ENCODE results near the gene USP38.
"Not testable (repeated sequence)": the region's sequence is repeated elsewhere in the genome, so short reads cannot be mapped to it uniquely, and the experiment has no call there.

Gene USP38, protein sequence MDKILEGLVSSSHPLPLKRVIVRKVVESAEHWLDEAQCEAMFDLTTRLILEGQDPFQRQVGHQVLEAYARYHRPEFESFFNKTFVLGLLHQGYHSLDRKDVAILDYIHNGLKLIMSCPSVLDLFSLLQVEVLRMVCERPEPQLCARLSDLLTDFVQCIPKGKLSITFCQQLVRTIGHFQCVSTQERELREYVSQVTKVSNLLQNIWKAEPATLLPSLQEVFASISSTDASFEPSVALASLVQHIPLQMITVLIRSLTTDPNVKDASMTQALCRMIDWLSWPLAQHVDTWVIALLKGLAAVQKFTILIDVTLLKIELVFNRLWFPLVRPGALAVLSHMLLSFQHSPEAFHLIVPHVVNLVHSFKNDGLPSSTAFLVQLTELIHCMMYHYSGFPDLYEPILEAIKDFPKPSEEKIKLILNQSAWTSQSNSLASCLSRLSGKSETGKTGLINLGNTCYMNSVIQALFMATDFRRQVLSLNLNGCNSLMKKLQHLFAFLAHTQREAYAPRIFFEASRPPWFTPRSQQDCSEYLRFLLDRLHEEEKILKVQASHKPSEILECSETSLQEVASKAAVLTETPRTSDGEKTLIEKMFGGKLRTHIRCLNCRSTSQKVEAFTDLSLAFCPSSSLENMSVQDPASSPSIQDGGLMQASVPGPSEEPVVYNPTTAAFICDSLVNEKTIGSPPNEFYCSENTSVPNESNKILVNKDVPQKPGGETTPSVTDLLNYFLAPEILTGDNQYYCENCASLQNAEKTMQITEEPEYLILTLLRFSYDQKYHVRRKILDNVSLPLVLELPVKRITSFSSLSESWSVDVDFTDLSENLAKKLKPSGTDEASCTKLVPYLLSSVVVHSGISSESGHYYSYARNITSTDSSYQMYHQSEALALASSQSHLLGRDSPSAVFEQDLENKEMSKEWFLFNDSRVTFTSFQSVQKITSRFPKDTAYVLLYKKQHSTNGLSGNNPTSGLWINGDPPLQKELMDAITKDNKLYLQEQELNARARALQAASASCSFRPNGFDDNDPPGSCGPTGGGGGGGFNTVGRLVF

DNA sequence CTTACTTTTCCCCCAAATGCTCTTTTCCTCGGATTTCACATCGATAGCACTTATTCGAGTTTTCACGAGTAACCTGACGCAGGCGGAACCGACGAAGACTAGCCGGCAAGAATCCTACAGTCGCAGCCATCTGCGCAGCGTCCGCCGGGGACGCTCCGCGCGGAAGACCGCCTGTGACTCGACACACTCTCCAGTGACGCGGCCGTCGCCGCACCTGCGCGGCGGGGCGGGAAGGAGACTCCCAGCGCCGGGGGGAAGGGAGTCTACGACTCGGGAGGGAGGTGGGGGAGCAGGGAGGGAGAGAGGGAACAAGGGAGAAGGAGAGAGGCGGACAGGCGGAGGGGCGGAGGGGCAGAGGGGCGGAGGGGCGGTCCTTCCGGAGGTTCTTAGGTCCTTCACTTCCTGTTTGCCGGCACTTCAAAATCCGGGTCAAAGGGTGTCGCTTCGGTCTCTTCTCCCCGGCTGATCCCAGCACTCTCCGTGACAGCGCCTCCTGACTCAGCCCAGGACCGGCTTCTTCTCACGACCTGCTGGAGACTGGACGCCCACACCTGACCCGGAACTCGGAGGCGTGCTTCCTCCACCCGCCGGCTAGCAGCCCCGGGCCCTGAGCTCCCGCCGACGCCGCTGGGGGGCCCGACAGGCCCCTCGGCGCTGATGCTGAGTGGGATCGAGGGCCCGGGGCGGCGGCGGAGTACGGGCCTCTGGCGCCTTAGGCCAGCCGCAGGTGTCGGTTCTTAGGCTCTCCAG is at the start of gene USP38:
Gene USP38 (plus strand): TSS at position 415 of the 750 bp plus-strand sequence. CDS start 534 bp downstream, outside the sequence.
- peak; percentile 89 for DNase-seq

DNA sequence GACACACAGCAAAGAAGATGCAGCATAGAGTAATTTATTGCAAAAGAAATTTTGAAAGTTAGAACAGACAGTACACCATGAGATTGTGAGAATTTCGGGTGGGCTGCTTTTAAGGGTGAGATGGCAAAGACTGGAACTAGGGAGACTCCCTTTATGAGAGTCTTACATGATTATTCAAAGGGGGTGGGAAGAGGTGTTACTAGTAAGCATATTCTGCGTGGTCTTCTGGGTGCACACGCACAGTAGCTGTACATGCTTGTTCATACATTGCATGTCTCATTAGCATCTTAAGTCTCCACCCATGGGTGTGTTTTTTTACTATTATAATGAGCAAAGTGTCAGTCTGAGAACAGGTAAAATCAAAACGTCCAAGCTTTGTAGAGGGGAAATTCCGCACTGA is 49.4 kb upstream of the USP38 start:
- no peak for DNase-seq

DNA sequence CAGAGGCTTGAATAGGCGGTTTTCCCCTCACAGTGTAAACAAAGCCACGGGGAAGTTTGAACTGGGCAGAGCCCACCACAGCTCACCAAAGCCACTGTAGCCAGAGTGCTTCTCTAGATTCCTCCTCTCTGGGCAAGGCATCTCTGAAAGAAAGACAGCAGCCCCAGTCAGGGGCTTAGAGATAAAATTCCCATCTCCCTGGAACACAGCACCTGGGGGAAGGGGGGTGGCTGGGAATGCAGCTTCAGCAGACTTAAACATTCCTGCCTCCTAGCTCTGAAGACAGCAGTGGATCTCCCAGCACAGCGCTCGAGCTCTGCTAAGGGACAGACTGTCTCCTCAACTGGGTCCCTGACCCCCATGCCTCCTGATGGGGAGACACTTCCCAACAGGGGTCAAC is 44.0 kb upstream of the USP38 start:
- DNase-seq: no peak

DNA sequence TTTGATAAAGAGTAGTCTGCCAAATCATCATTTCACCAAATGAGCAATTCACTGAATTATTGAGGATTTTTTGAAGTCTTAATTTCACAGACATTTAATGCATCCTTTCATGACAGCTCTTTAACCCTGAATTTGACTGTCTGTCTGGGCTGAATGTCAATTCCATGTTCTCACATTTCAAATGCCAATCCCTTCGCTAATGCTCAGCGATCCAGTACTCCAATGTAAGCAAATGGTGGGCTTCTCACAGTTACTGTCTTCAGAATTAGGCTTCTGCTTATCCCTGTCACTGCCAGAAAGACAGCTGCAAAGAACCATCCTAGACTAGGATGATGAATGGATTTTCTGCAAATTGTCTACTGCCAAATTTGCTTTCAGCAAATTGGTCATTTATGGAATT is 36.2 kb upstream of the USP38 start:
- no peak for DNase-seq

DNA sequence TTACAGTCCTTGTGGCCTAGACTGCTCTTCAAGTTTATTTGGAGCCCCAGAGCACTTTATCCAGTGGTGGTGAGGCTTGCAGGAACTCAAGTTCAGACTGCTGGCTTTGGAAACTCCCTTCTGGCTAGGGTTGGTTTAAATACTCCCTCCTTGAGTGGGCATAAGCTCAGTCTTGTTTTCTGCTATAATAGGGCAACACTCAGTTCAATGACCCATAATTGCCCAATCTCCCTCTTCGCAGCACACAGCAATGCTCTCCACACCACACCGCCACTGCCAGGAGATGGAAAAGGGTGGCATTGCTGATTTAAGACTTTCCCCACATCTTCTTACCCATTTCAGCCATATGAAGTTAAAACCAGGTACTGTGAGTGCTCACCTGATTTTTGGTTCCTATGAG is 27.9 kb upstream of the USP38 start:
- no peak for DNase-seq

DNA sequence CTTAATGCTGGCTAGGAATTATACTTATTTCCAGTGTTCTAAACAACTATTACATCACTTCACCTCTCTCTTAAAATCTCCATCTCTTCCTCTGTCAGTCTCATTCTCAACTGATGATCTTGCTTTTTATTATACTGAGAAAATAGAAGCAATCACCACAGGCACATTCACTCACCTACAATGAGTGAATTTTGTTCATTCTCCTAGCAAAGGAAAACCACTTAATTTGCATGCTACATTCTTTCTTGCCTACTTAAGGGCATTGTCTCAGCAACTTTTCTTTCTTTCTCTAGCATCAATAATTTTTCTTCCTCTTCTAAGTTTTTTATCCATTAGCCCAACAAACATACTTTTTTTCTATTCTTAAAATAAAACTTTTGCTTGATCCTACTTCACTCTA is 21.1 kb upstream of the USP38 start:
- no peak for DNase-seq

DNA sequence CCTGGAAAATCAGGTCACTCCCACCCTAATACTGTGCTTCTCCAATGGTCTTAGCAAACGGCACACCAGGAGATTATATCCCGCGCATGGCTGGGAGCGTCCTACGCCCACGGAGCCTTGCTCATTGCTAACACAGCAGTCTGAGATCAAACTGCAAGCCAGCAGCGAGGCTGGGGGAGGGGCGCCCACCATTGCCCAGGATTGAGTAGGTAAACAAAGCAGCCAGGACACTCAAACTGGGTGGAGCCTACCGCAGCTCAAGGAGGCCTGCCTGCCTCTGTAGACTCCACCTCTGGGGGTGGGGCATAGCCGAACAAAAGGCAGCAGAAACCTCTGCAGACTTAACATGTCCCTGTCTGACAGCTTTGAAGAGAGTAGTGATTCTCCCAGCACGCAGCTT is 18.0 kb upstream of the USP38 start:
- not testable (repeated sequence) for DNase-seq

DNA sequence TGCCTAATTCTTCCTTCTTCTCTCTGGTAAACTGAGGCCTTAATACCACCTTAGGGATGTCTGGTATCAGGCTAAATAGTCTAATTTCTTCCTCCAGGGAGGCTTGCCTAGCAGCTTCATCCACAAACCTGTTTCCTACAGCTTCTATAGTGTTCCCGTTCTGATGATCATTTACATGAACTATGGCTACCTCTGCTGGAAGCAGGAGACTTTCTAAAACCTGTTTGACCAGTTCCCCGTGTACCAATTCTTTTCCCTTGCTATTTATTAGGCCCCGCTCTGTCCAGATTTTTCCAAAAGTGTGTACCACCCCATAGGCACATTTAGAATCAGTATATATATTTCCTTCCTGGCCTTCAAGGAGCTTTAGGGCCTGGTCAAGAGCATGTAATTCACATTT is 5.8 kb upstream of the USP38 start:
- peak; percentile 43 for DNase-seq

DNA sequence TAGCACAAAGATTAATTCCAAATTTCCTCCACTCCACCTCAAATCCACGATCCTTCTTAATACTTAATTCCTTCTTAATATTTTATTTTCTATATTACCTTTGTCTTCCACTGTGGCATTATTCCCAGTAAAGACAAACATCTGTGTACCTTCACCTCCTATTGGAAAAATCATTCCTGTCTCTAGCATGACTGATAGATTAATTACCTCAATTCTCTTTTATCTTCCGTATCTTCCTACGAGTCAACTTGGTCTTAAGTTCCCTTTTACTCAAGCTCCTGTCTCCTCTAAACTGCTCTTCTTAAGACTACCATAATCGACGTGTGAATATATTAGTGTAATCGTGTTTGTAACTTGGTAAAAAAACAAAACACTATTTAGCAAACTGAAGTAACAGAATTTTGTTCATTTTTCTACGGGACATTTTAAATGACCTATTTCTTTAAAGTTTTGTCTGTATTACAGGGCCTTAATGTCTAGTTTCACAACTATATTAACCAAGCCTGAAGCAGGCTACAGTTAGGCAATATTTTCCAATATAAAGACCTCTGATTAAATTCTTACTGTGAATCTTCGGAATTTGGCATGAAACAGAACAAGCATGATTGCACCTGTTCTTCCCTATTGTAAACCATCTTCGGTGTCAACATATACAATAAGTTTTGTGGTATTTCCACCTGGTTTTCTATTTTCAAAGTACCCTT is 1.1 kb upstream of the USP38 start:
- no peak for DNase-seq

DNA sequence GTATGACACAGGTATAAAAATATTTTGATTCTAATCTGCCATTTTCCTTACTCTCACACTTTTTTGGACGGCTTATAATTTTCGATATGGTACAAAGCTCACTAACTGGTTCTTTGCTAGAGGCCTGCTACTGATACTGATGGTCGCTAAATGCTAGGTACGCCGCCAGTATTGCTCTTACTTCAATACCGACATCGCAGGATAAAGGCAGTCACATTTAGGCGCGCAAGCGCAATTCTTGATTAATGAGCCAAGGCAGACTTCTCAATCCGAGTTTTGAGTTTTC is 557 bp upstream of the USP38 start:
- peak; percentile 27 for DNase-seq

DNA sequence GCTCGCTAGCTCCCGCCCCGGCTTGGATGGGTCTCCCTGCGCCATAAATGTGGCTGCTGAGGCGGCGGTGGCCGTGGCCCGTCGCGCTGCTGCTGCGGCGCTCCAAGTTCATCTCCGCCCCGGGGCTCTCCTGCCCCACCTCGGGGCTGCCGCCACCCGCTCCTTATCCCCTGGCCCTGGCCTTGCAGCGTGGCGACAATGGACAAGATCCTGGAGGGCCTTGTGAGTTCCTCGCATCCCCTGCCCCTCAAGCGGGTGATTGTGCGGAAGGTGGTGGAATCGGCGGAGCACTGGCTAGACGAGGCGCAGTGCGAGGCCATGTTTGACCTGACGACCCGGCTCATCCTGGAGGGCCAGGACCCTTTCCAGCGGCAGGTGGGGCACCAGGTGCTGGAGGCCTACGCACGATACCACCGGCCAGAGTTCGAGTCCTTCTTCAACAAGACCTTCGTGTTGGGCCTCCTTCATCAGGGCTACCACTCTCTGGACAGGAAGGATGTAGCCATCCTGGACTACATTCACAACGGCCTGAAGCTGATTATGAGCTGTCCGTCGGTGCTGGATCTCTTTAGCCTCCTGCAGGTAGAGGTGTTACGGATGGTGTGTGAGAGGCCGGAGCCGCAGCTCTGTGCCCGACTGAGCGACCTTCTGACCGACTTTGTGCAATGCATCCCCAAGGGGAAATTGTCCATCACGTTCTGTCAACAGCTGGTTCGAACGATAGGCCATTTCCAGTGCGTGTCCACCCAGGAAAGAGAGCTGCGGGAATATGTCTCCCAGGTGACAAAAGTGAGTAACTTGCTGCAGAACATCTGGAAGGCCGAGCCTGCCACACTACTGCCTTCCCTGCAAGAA is 763 bp downstream of the USP38 start:
- no peak for DNase-seq

DNA sequence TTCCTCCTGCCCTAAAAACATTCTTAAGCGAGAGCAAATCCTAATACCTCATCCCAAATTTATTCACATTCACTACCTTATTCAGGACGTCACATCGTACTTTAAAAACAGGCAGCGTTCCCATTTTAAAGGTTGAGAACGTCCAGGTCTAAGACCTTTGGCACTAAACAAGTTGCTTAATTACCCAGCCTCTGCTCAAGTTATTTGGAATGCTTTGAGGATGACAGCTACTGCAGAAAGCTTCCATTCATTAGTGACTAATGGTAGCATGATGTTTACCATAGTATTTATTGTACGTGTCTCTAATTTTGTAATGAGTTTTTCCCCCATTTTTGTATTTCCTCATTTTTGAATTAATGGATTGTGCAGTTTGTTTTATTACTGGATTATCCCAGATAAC is 1.5 kb downstream of the USP38 start:
- no peak for DNase-seq

DNA sequence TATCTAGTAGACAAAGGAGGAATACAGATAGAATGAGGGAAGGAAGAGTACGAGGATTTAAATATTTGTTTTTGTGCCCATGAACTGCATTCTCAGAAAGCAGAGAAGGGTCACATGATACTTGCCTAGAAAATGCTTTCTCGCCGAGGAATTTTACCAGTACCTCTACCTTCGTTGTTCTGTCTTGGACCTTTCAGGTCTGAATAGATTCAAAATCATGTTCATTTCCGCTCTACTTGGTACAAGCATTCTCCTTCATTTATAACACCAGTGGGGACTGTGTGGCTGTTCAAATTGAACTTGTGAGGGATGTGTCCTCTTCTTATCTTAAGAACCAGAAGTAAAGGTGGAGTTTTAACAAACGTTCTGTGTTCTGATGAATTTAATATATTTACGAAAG is 1.9 kb downstream of the USP38 start:
- no peak for DNase-seq

DNA sequence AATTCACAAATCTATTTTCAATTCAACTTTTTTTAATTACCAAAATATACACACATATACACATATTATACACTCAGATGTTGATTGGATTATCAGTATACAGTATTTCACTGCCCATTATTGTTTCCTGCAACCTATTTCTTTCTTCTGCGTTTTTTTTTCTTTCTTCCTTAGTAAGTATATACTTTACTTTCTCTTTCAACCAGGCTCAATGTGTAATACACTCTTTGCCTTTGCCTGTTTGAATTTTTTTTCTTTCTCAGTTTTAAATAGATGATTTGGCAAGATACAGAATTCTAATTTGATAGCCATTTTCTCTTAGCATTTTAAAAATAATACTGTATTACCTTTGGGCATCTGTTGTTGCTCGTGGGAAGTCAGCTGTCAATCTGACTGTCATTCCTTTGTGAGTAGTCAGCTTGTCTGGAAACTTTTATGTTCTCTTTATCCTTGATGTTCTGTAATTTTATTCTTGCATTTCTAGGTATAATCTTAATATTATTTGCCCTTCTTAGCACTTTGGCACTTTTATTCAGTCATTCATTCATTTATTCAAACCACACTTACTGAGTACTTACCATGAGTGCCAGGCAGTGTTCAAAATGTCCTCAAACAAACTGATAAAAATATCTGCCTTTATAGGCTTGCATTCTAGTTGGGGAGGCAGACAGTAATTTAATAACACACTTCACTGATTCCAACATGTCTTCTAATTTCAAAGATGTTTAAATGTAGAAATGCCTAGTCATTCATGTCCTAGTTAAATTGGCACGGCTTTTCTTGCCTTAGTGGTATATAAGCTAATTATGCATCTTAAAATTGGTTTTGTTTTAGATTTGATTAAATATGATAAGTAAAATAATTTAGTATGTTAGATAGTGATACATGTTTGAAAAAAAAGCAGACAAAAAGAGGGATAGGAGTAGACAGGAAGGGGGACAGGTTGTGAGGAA is 3.7 kb downstream of the USP38 start:
- DNase-seq: no peak

DNA sequence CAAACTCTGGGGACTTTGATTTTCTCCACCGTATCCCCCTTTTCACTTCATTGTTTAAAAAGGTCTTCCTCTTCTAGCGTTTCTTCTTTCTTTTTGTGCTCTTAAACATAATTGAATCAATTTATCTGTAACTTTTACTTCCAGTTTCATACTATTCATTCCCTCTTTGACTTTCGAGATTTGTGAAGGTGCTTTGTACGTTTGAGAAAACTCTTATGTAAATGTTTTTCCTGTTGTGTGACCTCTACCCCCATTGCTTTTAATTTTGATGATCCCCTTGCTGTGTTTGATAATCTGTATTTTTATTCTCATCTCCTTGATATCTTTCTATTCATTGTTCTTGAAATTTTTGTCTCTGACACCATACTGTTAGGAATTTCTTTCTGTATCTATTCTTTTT is 4.8 kb downstream of the USP38 start:
- no peak for DNase-seq

DNA sequence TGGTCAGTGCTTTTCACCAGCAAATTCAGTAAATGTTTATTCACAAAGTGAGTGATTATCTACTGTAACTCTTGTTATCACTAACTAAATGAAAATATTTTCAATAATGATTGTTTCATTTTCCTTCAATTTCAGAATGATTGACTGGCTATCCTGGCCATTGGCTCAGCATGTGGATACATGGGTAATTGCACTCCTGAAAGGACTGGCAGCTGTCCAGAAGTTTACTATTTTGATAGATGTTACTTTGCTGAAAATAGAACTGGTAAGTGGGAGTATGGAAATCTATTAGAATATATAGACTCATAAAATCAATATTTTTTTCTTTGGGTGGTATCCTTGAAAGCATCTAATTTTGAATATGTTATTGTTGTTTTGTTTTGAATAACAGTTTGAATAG is 10.9 kb downstream of the USP38 start:
- no peak for DNase-seq

DNA sequence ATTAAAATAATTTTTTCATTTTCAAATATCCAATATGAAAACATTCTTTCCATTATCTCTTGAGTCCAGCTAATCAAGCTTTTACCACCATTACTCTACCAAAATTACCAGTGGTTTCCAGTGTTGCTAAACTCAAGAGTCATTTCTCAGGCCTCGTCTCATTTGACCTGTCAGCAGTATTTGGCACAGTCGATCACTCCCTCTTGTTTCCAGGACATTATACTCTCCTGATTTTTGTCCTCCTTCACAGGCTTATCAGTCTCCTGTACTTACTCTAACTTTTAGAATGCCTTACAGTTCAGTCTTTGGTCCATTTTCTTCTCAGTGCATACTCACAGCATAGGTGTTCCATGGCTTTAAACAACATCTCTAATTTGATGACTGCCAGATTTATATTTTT is 11.6 kb downstream of the USP38 start:
- no peak for DNase-seq

DNA sequence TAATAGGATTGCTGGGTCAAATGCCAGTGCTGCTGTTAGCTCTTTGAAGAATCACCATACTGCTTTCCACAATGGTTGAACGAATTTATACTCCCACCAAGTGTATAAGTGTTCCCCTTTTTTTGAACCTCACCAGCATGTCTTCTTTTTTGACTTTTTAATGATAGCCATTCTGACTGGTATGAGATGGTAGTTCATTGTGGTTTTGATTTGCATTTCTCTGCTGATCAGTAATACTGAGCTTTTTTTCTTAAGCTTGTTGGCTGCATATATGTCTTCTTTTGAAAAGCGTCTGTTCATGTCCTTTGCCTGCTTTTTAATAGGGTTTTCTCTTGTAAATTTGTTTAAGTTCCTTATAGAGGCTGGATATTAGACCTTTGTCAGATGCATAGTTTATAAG is 14.8 kb downstream of the USP38 start:
- no peak for DNase-seq

DNA sequence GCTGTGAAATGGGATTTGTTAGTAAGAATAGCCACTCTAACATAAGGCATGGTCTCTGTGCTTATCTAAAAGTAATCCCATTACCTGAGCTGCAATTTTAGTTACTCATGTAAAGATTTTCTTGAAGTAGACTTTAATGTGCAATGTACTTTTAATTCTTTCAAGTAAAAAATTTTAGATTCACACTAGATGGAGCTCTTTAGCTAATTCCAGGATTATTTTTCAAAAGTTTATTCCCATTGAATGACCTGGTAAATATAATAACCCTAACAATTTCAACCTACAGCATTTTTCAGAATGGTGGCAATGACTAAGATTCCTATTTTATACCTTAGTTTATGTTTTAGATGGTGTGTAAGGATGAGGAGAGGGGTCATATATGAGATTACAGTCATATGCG is 18.1 kb downstream of the USP38 start:
- no peak for DNase-seq

DNA sequence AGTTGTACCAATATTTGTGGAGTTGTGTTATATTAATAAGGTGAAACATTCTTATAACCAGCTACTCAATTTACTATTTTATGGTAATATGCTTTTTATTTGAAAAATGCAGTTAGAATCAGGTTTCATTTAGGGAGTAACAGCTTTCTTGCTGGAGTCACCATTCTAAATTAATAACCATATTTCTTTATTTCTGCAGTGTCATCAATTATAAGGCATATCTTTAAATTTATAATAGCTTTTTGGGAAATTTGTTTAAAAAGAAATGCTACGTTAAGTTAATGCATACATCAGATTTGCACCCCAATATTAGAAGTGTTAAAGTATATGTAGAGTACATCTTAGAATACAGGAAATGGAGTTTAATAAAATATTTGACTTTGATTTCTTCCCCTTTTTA is 18.9 kb downstream of the USP38 start:
- DNase-seq: no peak

DNA sequence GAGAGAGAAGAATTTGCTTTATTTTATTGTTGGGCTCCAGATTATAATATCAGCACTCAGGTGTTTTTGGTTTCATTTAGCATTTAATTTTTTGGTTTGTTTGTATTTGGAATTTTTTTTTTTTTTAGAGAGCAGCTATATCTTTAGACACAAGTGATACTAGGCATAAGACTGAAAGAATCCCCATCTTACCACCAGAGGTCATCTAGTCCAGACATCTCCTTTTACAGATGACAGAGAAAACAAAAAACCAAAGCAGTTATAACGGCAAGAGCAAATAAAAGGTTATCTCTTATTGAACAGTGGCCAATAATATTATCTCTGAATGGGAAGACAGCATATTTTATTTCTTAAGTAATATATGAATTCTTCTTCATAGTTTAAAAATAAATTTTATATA is 22.8 kb downstream of the USP38 start:
- DNase-seq: no peak
